GM19467 (cell line): ENCODE data around the gene BDH2.
A peak's percentile ranks its signal among the peaks of the same experiment; 100 is the strongest.

Experiments
- ATAC-seq: cut with Tn5 transposase; IDR thresholded peaks from one replicate; pipeline ENCODE4 v1.9.1; 2021; ENCODE audit warnings: mild to moderate bottlenecking, moderate library complexity; ENCODE audit not compliant: unreplicated experiment

BDH2 gene

DNA sequence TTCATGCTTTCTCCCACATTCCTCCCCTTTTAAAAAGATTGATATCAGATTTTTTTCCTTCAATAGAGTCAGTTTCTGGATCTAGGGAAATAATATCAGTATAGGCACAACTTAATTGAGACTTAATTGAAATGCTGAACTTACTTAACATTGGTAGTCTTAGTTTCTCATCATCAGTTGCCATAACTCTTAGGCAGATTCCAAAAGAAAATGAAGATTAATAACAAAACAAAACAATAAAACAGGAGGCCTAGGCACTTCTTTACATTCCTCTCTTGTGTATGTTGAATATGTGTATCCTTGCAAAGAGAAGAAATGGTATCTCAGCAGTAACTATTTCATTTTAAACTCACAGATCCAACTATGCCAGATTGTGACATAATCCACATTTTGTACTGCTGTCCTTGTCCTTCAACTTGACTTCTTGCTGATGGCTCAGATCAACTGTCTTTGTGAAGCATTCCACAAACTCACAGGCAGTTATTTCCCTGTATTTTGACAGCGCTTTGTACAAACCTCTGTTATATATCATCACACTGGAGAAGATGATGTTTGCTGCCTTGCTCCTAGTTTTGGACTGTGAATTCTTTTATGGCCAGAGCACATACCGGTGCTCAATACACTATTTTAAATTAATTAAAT lies 14.0 kb downstream of the BDH2 start:
- no peak for ATAC-seq

GRCh38 chr4:103079621-103080020 lies 20.0 kb downstream of the BDH2 start:
- no peak for ATAC-seq

DNA sequence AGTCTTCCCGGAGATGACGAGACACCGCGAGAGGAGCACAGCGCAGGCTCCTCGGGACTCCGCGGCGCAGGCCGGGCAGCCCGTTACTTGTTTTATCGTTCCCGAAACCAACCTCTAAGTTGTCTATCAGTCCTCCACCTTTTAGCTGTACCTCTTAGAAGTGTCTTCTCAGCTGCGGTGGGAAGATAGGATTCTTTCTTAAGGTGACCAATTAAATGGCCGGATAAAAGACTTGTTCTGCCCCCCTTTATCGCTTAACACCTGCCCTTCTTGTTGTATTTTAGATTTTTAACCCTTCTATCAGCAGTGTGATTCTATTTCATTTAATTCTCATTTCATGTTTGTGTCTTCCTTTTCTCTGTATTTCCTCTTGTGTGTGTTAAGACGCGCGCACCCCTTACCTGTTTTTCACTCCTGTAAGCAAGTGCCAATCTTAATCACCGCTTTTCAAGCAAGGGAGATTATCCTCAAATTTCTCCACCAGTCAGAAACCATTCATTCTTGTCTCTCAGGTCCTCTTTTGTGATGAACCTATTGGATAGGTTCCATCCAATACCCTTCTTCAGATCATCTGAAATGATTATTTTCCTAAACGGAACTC lies 22.8 kb downstream of the BDH2 start, which contains the start of gene SLC9B2:
SLC9B2 (minus strand) TSS at position 15 of the 601 bp plus-strand sequence. CDS start 9,211 bp downstream, outside the sequence.
- peak; percentile 37 for ATAC-seq

GRCh38 chr4:103075894-103076746 lies 23.5 kb downstream of the BDH2 start:
- peak; percentile 55 for ATAC-seq

DNA sequence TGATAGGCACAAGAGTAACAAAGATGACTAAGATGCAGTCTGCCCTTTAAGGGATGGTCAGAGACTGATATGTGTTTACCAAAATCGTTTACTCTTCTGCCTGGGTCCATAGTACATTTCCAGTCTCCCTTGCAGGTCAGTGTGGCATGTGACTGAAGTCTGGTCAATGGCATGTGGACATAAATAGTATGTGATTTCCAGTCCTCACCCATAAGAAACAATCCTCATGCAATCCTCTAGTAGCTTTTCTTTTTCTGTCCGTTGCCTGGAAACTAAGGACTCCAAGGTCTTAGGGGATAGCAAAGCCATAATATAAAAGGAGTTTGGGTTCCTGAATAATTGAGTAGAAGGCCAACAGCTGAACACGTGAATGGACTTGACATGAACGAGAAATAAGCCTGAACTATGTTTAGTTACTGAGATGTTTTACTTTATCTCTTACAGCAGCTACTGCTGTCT lies 24.2 kb downstream of the BDH2 start:
- ATAC-seq: no peak

- no peak for ATAC-seq
Measured at GRCh38 chr4:103074744-103075434, 24.7 kb downstream of the BDH2 start.

DNA sequence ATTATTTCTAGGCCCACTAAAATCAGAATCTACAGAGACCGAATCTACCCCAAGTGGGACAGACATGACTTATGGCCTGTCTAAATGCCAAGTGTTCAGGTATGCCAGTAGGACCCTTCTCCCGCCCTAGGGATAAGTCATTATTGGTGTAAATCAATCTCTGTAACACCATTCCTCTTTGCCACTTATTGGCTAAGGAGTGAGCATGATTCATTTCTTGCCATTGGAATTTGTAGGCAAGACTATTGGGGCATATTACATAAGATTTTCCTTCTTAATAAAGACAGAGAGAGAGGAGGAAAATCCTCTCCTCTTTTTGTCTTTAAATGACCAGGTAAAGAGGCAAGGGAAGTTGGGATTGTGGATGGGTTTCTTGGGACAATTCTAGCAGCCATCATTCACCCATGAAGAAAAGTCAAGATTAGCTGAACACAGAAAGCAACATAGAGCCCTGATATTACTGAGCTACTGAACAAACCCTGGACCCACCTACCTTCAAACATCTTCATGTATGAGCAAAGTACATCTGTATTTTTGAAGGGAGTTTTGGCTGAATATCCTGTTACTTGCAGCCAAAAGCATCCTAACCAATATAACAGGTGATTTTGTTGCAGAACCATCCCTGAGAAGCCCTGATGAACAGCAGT lies 25.7 kb downstream of the BDH2 start:
- ATAC-seq: no peak

- ATAC-seq: no peak
Measured at GRCh38 chr4:103067841-103068547, 31.6 kb downstream of the BDH2 start.

DNA sequence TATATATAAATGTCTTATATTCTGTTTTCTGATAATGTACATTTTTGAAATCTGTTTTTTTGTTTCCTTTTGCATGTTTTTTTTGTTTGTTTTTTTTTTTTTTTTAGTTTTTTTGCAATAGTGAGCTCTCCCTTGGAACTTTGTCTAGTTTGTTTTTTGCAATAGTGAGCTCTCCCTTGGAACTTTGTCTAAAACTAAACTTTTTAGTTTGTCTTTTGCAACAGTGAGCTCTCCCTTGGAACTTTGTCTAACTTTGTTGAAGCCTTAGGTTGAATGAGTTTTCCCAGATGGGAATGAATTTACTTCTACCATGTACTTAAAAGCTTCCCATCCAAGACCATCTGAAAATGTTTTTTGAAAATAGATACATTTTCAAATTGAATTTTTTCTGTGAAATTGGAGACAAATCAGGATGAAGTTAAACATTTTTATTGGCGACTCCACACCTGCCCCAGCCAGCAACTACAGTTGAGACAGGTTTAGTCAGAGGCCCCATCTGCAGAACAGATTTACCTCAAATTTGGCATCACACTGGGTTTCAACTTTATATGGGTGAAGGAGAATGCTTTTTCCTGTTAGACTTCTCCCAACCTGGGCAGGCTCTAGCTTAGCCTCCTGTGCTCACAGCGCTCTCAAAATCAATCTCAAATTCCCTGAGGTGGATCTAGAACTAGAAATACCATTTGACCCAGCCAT lies 39.0 kb downstream of the BDH2 start:
- no peak for ATAC-seq

GRCh38 chr4:103054030-103054429 lies 45.6 kb downstream of the BDH2 start:
- ATAC-seq: no peak

DNA sequence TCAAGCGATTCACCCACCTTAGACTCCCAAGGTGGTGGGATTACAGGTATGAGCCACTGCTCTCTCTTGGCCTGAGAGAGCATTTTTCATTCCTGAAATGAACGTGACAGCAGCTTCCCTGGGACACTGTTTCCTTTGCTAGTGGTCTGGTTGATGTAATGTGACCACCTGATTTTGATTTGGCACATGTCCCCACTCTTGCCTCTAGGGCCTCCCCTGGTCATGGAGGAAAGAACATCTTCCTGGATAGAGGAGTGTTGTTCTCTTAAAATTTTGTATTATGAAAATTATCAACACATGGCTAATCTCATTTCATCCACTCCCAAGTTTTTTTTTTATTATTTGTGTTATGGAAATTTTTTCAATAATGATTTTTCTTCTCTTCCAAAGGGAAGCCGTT lies 46.9 kb downstream of the BDH2 start:
- ATAC-seq: no peak

GRCh38 chr4:103052145-103052544 lies 47.5 kb downstream of the BDH2 start:
- ATAC-seq: no peak

GRCh38 chr4:103050736-103051436 lies 48.7 kb downstream of the BDH2 start:
- no peak for ATAC-seq

DNA sequence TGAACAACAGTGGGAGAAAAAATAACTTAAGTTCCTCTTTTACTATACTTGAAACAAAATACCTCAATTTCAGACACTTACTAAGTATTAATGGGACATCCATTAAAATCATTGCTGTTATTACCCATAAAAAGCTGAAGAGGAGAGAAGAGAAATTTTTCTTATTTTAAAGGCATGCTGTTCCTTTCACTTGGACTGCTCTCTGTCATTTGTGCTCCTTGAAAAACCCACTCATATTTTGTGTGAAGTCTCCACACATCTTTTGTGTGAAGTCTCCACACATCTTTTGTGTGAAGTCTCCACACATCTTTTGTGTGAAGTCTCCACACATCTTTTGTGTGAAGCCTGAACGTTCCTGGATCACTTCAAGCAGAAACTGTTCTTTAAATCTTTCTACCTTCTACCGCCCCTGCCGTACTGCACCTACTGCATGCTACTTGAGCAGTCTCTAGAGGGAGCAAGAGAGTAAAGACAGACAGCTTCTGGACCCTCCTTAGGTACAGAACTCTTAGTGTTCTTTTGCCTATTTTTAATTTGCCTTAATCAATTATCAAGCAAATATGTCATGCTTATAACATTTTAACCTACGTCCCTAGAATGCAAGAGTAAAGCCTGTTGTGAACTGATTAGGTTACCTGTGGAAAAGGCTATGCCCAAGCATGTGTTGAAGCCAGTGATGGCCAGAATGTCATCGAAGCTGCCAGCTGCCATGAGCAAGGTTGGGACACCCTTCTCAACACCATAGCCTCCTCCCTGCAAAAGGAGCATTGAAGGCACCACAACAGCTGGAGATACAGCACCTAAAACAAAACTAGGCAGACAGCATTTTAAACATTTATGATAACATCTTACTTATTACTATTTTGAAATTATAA lies 53.0 kb downstream of the BDH2 start:
- ATAC-seq: peak; percentile 87

GRCh38 chr4:103044183-103044582 lies 55.5 kb downstream of the BDH2 start:
- no peak for ATAC-seq

DNA sequence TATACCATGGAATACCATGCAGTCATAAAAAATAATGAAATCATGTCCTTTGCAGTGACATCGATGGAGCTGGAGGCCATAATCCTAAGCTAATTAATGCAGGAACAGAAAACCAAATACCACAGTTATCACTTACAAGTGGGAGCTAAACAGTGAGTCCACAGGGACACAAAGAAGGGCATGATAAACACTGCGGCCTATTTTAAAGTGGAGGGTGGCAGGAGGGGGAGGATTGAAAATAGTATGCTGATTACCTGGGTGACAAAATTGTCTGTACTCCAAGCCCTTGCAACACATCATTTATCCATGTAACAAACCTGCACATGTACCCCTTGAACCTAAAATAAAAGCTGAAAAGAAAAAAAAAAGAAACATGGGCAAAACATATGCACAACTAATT lies 63.5 kb downstream of the BDH2 start:
- ATAC-seq: no peak

DNA sequence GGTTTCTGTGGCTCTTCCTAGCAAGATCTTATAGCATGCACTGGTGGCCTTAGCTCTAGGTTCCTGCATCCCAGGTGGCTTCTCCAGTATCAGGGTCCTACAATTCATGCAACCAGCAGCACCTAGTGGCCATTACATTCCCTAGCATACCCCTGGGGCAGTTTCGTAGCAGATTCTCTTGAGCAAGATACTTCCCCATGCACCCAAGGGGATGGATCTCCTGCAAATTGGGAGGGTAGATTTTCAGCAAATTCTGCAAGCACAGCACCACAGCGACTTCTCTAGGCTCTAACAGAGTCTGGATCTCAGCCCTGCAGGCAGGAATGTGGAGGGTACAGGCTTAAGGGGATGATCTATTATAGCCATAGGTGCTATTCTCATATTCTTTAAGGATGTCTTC lies 67.1 kb downstream of the BDH2 start:
- ATAC-seq: no peak

DNA sequence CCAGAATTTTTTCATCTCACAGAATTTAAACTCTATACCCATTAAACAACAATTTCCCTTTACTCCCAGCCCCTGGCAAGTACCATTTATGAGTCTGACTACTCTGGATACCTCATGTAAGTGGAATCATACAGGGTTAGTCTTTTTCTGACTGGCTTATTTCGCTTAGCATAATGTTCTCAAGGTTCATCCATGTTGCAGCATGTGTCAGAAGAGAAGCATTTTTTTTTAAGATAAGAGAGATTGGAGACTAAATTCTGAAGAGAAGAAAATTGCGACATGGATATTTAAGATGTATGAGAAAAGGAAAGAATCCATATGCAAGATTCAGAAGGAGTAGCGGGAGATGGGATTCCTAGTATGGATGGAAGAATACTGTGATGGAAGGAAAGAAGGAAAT lies 68.8 kb downstream of the BDH2 start:
- ATAC-seq: no peak
